ENCODE measurements around the gene ZKSCAN1.

ZKSCAN1 gene

GRCh38 chr7:100080907-100081534 lies 65.6 kb downstream of the ZKSCAN1 start:
- DNase-seq (ENCODE audit: low read depth), result no peak

DNA sequence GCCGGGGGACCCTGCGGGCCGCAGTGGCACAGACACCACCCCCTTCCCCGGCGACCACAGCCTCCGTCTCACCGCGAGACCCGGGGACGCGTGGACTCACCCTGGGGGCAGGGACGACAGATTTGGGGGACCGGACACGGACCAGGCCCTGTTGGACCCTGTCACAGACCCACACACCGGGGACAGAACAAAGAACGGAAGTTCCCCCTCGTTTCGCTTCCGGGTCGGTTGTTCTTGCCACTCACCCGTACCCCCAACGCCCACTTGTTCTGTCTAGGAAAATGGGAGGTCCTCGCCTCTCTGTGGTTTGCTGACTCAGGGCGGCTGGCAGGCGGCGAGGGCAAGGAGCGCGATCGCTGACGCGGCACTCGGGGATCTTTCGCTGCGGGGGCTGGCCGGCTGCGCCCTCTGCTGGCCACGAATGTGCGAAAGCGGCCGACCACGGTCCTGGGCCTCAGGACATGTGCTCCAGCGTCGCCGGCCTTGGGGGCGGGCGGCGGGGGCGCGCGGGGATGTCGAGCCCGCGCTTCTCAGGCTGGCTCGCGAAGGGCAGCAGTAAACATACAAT lies 66.2 kb downstream of the ZKSCAN1 start, which contains the start of gene ZNF3:
ZNF3 (minus strand) TSS at position 189 of the 568 bp plus-strand sequence. CDS start 4,366 bp downstream, outside the sequence.
- DNase-seq (ENCODE audit: low read depth), result peak; percentile 93

- no peak for DNase-seq (ENCODE audit: low read depth)
Observed at GRCh38 chr7:100082978-100083377, 67.6 kb downstream of the ZKSCAN1 start.

DNA sequence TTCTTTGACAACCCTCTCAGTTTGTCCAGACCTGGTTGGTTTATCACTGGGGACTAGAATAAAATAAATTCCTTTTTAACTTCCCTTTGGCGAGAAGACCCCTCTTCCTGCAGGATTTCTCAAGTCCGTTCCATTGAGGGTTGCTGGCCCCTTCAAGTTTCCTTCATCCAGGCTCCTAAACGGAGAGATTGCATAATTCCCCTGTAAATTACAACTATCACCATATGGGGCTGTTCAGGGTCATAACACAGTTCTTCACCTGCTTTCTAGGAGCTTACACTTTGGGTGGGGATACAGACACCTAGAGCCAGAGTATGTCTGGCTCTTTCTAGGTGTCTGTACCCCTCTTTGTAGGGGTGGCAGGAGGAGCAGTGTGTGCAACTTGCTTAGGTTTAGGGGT lies 70.1 kb downstream of the ZKSCAN1 start:
- DNase-seq (ENCODE audit: low read depth), result no peak

- DNase-seq (ENCODE audit: low read depth), result no peak
Observed at GRCh38 chr7:100087055-100087750, 71.8 kb downstream of the ZKSCAN1 start.

DNA sequence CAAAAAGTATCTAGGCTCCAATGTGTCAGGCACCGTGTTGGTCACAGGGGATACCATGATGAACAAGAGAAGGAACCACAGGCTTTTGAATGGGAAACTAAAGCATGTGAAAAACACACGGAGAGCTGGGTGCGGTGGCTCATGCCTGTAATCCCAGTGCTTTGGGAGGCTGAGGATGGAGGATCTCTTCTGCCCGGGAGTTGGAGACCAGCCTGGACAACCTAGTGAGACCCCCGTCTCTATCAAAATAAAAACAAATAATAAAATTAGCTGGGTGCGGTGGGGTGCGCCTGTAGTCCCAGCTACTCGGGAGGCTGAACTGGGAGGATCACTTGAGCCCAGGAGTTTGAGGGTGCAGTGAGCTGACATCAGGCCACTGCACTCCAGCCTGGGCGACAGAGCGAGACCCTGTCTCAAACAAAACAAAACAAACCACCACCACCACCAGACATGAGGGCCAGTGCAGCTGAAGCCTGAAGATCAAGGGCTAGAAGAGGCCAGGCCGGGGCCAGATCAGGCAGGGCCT lies 72.8 kb downstream of the ZKSCAN1 start:
- no peak for DNase-seq (ENCODE audit: low read depth)

DNA sequence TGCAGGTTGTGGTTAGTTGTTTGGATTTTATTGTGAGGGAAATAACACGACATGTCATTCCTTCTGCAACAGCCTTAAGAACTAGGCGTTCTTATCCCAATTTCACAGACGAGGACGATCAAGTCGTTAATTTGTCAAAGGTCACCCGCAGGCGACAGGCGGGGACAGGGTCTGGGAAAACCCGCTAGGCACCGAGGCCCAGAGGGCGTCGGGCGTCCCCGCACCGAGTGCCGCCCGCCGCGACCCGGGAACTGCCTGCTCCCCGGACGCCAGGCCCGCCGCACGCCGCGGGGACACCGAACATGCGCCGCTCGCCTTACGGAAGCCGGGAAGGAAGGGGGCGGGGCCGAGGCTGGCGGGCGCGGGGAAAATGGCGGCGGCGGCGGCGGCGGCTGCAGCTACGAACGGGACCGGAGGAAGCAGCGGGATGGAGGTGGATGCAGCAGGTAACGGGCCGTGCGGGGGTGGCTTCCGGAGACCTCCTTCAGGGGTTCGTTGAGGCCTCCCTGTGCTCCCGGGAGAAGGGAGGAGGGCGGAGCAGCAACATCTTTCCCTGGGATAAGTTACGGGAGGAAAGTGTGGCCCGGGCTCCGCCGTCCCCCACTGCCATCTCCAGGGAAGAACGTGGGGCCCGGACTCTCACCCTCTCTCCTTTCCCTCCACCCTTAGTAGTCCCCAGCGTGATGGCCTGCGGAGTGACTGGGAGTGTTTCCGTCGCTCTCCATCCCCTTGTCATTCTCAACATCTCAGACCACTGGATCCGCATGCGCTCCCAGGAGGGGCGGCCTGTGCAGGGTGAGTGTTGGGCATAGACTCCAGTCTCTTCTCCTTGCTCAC lies 73.4 kb downstream of the ZKSCAN1 start, which contains the start of gene COPS6:
COPS6 (plus strand) TSS at position 349 of the 837 bp plus-strand sequence; CDS start at position 371, 22 bp downstream.
- peak; percentile 85 for DNase-seq (ENCODE audit: low read depth)

DNA sequence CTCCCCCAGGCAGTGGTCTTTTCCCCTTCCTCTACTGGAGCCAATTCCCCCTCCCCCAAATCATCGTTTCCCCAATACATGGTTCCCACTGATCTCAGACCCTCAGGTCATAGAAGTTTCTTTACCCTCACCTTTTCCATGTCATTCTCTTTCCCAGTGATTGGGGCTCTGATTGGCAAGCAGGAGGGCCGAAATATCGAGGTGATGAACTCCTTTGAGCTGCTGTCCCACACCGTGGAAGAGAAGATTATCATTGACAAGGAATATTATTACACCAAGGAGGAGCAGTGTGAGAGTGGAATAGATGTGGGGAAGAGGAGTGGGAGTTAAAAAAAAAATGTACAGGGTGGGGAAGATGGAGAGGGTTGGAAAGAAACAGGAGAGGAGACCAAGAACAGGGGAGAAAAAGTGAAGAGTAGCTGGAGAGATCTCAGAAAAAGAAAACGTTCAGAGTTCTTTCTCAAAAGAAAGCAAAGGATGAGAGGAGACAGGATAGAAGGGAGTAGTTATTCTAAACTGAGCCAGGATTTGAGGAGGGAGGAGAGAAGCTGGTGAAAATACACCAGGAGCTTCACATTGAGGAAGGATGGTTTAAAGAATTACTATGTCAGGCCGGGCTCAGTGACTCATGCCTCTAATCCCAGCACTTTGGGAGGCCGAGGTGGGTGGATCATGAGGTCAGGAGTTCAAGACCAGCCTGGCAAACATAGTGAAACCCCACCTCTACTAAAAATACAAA lies 74.2 kb downstream of the ZKSCAN1 start:
- no peak for DNase-seq (ENCODE audit: low read depth)

- DNase-seq (ENCODE audit: low read depth), result no peak
Observed at GRCh38 chr7:100090527-100091410, 75.4 kb downstream of the ZKSCAN1 start.
